ENCODE data around the gene LZTR1.
A peak's percentile ranks its signal among the peaks of the same experiment; 100 is the strongest.
"Not testable (repeated sequence)": the region's sequence is repeated elsewhere in the genome, so short reads cannot be mapped to it uniquely, and the experiment has no call there.

Gene LZTR1

DNA sequence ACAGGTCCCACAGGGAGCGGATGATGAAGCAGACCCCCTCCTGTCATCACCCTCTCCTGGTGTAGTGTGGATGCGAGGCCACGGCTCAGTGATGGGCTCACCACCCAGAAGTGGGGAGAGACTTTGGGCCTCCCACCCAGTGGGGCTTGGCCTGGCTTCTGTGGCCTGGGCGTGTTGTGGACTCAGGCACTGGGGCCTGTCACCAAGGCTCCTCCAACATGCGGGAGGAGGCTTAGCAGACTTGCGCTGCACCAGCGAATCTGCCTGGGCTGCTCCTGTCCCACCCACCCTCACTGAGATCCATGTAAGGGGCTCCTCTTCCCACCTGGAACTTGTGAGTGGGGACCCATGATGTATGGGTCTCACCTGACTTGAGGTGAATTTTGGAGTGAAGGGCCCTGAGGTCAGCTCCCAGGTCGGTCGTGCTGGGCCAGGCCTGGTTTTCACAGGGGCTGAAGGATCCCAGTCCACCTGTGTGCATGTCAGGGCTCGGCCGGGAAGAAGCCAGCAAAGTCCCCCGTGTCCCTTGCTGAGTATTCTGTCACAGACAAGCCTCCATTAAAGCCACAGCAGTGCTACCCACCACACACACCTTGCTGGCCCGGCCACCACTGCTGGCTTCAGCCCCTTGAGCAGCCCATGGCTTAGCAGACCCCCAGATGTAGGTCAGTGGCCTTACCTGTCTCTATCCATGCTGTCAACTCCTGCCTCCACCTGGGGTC lies 15.6 kb downstream of the LZTR1 start:
- DNase-seq: no peak

DNA sequence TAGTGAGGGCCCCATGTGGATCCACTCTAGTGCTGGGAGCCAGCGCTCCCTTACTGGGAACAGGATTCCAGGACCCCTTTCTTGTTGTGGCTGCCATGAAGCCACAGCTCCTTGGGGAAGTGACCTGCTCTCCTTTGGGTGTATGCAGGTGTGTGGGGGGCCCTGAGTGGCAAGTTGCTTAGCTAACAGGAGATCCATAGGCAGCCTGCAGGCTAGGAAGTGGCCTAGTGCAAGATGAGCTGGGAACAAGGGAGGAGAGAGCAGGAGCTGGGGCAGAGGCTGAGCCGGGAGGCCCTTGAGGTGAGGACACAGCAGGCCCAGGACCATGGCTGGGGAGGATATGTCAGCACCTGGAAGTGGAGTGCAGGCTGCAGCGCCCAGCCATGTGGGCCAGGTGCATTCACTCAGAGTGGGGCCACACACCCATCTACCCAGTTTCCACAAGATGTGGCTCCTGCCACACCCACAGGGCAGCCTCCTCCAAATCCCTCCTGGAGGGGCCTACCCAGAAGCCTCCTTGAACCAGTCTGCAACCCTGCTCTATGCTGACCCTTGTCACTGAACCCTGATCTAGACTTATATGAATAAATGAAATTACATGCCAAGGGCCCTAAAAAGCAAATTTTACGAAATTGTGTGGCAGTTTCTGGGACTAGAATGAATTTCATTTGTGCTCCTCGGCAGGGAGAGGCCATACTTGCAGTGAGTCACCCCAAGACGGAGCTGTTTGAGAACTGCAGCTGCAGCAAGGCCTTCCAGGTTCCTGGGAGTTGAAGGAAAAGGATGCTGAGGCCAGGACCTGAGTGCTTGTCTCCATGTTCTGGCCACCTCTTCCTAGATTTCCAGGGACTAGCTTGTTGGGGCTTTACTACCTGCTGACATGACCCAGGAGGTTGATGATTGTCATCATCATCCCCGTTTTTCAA lies 16.6 kb downstream of the LZTR1 start:
- no peak for DNase-seq

DNA sequence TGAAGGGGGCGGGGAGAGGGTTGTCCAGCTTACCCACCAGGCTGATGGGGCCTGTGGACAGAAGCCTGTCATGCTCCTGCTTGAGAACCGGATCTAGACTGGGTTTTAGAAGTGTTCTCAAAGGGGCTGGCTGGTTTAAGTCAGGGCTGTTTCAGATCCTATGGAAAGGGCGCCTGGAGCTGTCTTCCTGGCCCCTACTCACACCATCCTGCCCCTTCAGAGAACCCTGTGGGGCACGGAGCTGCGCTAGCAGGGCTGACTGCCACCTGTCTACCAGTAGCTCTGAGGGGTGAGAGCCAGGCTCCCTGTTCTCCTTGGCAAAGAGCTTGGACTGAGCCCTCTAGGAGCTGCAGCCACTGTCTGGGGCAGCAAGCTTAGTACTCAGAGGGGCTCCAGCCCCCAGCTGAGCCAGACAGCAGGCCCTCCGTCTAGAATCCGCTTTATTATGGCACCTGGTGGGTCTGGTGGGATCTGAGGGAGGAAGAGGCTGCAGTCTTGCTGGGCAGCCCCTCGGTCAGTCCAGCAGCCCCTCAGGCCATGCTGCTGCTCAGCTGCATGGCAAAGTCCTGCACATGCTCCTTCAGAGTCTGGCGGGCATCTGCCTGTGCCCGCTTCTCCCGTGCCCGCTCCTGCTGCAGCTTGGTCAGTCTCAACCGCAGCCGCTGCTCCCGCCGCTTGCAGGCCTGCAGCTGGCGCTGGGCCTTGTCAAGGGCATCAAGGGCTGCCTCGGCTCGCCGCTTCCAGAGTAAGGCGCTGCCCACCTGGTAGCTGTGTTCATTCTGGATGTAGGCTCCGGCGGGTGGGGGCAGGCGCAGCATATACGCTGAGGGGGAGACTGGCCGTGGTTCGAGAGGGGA lies 17.5 kb downstream of the LZTR1 start:
- no peak for DNase-seq

DNA sequence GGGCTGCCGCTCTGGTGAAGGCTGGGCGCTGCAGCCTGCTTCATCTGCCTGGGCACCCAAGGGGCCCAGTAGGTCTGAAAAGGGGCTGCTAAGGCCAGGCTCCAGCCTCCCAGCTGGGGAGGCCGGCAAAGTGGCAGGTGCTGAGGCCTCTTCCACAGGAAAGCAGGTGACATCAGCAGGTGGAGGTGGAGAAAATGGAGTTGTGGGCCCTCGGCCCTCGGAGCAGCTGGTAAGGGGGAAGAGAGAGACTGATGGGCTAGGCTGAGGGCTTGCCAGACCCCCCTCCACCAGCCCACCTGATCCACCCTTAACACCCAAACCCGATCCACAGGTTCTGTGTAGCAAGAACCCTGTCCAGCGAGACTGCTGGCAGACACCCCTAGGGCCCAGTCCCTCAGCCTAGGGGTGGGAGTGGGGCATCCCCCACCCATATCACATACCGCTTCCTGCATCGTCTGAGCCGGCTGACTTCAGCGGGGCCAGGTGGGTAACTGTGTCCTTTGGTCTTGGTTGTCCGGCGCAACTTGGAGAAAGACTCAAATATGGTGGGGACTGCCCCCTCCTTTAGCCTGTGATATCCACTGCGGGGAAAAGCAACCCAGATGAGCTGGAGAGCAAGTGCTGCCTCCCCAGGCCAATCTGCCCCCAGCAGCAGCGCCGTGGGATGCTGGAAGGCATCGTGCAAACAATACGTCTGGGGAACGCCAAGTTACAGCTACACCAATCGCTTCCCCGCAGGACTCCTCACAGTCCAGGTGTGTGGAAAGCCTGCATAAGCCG lies 18.3 kb downstream of the LZTR1 start:
- no peak for DNase-seq

DNA sequence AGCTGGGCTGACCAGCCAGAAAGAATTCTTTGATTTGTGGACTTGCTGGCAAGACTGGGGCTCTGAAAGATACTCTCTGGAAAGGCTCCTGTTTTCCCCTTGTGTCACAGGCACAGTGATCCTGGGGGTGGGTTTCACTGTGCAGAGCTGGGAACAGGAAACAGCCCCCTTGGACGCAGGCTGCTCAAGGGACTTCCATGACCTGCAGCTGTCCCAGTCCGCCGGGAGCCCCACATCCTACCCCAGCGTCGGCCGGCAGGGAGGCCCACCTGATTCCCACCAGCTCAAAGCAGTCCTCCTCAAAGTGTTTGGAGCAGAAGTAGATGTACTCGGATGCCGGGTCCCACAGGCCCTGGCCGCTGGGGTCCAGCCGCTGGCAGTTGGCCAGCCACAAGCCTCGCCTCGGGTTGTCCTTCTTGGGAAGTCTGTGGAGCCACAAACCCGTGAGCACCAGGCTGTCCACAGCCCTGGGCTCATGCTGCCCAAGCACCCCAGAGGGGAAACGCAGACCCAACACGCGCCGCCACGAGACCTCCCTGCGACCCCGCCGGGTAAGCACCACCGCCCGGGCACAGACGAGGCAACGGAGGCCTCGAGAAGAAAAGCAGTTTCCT lies 19.0 kb downstream of the LZTR1 start:
- DNase-seq: no peak

DNA sequence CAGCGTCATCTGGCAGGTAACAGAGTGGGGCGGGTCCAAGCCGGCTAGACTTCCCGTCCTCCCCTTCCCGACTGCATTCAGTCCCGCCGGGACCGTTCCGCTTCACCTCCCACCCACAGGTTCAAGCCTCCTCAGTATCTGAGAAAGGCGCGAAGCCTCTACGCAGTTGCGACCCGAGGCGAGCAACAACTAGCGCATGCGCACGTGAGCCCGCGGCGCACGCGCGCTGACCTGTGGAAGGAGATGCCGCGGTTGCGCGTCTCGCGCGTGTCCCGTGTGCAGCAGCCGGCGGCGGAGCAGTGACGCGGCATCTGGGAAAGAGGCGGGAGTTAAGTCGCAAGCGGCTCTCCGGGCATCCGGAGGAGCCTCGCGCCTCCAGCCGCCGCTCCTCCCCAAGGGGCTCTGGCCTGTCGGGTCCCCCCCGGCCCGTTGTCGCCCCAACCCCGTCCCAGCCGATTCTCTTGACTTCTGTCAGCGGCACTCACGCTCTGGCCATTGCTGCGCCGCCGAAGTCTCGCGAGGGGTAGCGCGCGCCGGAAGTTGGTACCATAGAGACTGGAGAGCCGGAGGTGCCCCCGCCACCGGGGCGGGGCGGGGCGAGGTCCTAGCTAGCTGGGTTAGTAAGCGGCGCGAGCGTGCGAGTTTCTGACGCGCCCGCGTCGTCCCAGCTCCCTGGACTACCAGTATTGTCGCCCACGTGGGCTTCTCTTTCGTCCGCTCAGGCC lies 19.7 kb downstream of the LZTR1 start, which contains the start of gene THAP7:
TSS of gene THAP7 (minus strand) at position 518 of the 725 bp plus-strand sequence. CDS start at position 311, 207 bp downstream.
- DNase-seq: peak; percentile 87 to 96

DNA sequence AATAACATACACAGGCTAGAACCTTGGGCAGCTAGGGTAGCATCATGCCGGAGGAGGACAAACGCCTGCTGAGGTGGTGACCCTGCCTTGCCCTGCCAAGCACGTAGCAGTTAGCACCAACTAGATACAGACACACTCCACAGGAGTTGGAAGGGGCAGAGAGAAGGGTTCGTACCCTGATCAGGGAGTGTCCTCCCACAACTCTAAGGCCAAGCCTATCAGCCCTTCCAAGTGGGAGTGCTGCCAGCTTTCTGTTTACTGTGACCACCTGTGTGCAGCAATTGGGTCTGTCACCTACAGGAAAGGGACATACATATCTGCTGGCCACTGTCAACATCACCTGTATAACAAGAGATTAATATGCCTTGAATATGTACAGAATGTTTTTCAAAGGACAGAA lies 21.7 kb downstream of the LZTR1 start:
- DNase-seq: no peak

DNA sequence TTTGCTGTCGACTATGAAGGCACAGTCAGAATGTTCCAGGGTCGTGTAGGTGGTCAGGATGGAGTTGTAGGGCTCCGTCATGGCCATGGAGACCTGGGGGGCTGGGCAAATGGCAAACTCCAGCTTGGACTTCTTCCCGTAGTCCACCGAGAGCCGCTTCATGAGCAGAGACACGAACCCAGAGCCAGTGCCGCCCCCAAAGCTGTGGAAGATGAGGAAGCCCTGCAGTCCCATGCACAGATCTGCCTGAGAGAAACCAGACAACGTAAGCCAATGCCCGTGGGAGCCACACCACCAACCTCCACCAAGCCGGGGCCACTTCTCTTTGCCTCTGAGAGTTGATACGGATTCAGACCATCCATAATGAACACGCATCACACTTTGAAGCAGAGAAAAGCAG lies 27.1 kb downstream of the LZTR1 start:
- not testable (repeated sequence) for DNase-seq

DNA sequence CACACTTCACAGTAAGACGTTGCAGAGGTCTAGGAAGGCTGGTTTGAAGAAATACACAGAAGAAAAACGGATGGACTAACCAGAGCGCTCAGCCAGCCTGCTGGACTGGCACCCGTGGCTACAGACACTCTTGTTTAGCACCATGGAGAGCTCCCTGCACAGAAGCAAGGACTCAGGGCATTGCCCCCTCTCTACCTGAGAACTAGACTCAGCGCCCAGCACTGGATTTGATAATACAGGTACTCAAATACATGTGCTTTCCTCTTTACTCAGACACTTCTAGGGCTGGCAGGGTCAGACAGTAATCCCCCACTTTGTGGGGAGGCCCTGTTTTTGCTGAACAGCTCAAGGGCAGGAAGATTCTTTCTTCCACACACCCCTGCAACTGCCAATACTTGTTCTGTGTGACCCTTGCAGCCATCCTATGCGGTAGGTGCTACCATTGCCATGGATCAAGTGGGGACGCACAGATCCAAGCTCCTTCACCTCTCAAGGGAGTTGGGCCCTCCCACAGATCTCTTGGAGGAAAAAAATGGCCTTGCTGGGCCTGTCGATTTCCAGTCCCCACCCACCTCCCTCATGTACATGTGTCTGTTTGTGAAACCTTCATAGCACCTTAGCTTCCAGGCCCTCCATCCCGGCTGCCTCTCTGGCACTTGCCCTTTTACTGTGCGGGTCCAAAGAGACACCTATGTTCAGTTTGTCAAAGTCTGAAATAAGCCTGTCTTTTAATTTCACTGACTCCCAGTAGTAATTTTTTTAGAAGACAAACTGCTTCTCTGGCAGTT lies 27.7 kb downstream of the LZTR1 start:
- no peak for DNase-seq

DNA sequence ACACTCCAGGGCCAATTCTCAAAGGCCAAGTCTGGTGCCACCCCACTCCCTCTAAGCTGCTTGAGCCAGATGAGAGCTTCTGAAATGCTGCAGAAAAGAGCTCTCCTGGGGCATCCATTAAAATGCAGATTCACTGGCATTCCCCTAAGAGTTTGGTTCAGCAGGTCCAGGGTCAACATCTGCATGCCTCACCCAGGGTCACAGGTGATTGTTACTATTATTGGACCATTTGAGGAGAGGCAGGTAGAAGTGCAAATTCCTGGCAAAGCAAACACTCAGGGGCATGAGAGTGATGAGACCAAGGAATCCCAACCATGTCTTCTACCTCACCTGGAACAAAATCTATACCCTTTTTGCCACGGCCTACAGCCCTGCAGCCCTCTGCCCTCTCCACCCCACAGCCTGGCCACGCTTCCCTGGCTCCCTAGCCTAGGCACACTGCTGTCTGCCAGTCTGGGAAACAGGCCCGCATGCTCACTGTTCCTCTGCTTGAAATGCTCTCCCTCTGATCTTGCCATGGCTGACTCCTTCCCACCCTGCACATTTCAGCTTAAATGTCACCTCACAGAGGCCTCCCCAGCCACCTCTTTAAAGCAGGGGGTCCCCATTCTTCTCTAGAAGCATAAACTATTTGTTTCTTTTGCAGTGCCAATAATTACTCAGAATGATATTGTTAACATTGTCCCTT lies 28.5 kb downstream of the LZTR1 start:
- no peak for DNase-seq

DNA sequence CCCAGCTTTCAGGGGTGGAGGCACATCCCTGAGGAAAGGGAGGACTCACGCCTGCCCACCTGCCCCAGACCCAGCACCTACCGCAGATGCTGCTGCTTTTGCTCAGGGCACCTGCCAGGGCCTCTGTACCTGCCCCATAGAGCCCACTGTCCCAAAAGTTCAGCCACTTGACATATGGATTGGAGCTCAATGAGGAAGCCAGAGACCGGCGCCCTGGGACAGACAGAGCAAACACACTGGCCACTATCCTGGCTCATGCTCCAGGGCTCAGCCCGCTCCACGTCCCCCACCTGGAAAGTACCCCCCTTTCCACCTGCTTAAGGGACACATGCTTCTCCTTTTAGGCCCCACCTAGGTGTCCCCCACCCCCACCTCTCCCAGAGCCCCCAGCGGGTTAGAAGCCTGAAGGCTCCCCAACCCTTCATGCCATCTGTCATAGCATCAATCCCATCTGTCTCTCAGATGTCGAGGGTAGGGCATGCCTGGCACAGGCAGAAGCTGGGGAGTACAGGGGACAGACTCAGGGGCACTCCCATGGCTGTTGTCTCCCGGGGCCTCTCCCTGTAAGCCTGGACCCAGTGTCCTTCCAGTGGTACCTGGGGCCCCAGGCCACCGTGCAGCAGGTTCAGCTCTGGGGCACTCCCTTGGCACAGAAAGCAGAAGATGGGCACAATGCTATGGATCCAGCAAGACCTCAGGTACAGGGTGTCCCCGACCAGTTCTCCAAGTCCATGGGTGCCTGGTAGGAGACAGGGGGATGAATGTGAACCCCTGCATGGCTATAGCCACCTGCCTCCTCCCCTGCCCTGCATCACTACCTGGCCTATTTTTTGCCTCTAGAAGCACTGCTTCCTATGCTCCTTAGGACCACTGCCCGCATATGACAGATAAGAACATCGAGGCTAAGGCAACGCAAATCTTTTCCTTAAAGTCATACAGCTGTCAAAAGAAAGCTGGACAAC lies 30.6 kb downstream of the LZTR1 start:
- no peak for DNase-seq

DNA sequence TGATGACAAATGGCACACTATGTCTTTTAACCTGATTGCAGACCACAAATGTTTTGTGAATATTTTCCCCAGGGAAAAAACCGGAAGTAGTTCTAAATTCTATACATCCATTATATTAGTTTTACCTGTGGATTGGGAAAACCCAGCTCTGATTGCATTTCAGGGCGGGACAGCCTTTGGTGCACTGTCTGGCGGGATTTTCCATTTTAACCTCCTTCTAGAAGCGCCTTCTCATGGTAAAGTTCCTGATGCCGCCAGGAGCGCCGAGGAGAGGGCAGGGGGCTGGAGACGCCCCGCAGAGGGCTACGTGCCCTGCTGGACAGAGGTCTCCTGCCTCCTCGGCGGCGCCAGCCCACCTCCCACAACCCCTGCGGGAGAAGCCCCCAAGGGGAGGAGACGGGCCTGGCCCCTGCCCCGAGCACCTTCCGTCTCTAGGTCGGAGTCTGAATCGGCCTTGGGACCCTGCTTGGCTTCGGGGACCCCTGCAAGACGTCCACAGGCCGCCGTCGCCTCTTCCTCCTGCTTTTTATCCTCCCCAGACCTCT lies 31.6 kb downstream of the LZTR1 start:
- no peak for DNase-seq

DNA sequence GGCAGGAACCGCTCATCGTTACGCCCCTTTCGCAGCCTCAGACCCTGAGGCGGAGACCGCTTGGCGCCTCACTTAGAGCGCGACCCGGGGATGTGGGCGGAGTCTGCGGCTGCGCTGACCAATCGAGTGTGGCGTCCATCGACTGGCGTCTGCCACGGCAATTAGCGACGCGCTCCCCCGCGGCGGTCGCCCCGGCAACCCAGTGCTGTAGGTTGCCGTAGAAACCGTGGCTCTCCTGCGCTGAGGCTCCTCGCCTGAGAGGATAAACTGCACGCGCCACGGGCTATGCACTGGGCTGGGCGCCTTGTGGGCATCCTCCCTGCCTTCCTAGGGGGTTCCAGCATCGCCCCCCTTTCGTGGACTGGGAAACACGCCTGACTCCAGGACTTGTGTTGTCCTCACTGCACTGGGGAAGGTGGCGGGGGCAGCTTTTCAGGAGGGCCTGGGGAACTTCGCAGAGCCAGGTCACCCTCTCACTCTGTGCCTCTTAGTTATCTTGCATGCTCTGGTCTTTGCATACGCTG lies 32.2 kb downstream of the LZTR1 start:
- peak; percentile 92 to 97 for DNase-seq

DNA sequence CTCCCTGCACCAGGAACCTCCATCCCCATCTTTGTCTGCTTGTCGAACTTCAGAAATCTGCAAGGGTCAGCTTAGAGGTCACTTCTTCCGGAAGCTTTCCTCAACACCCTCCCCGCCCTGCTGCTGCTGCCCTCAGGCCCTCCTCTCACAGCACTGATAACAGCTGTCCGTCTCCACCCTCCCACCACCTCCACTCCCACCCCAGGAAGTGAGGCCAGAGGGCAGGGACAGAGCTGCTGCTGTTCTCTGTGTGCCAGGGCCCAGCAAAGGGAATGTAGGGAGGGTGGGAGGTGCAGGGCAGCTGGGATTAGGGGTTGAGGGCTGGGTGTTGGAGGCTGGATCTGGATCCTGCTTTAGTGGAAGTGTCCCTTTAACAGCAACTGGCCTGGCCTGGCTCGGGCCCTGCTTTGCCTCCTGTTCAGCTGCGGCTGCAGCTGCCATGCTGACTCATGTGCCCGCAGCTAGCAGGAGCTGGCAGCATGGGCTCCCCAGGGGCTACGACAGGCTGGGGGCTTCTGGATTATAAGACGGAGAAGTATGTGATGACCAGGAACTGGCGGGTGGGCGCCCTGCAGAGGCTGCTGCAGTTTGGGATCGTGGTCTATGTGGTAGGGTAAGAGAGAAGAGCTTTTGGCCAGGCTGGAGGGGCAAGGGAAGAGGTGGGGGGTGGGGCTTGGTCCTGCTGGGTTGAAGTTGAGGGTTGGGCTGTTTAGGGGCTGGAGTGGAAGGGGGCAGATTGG lies 32.8 kb downstream of the LZTR1 start, which contains the start of gene P2RX6:
TSS of gene P2RX6 (plus strand) at position 440 of the 740 bp plus-strand sequence. CDS start at position 450, 10 bp downstream.
- DNase-seq: no peak

DNA sequence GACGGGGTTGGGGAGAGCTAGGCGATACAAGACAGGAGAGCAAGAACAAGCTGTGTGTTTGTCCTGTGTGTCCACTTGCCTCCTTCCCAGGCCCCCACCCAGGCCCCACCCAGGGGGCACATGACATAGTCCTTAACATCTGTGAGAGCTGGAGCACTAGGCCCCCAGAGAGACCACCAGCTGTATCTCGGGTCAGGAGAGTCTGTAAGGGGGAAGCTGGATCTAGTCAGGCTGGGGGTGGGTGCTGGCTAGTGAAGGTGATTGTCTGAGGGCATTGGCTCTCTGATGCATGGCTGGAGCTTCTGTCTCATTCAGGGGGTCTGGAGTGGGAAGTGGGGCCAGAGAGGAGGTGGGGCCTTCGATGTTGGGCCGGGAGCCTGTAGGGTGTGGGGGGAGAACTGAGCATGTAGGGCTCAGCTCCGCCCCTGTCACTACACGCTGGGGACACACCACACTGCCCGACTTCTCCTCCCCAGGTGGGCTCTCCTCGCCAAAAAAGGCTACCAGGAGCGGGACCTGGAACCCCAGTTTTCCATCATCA lies 33.4 kb downstream of the LZTR1 start:
- DNase-seq: no peak

DNA sequence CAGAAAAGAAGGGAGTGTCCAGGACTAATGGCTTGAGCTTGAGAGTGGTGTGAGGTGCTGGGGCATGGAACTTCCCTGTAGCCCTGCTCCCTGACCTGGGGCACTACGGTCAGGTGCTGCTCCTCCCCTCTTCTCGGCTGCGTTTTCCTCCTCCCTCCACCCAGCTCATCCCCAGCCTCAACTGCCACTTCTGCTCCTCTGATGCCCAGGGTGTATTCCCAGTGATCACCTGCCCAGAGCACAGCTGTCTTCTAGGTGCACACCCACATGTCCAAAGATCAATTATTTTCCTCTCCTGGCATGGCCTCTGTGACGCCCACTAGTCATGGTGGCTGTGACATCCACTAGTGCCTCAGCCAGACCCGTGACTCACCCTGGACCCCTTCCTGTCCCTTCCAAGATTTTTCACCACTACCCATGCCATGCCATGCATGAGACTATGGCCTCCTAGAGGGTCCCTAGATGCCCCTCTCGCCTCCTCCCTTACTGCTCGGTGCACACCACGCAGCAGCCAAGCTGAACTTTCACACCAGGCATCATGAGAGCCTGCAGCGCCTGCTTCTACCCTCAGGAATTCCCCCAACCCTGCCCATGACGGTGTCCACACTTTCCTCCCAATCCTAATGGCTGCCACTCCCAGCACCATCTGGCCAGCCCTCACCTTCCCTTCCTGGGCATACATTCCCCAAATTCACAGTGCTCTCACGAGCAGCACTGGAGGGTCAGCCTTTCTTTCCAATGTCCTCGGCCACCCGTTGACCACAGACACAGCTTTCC lies 34.7 kb downstream of the LZTR1 start:
- DNase-seq: no peak

Data from NCI-H1930 (cell line).